Measurements from ENCODE around the gene P2RY11.

The P2RY11 gene

DNA sequence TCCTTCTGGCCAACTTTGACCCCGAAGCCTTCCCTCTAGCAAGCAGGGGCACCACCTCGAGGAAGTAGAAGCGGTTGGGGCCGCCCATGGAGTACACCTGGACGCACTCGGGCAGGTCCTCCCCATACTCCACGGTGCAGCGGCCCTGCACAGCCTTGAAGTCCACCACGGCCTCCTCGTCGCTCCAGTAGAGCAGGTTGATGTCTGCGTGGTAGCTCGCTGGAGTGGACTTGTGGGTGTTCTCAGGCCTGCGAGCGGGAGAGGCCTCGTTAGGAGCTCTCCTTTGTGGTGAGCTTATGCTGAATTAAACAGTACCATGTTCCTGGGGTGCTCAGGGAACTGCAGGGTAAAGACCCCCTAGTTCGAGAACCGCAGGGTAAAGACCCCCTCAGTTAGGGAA is 30.5 kb downstream of the P2RY11 start:
- no peak for DNase-seq

DNA sequence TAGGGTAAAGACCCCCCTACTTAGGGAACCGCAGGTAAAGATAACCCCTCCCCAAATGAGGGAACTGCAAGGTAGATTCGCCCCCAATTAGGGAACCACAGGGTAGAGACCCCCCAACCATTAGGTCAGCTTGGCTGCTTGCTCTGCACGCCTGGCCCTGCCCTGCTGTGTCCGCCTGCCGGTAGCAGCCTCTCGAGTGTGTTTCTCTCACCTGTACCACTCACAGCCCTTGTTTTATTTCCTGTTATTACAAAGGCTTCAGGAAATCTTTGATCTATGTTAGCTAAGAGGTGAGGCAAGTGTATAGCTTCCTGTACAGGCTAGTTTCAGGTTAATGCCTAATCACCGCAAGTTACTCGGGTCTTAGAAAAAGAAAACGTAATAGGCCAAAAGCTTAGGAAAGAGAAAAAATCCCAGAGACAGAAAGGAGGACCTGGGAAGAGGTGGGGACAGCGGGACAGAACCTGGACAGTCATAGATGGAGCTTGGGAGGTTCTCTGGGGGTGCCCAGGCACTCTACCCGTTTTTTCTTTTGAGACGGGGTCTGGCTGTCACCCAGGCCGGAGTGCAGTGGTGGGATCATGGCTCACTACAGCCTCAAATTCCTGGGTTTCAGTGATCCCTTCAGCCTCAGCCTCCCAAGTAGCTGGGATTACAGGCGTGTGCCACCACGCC is 31.3 kb downstream of the P2RY11 start:
- no peak for DNase-seq

DNA sequence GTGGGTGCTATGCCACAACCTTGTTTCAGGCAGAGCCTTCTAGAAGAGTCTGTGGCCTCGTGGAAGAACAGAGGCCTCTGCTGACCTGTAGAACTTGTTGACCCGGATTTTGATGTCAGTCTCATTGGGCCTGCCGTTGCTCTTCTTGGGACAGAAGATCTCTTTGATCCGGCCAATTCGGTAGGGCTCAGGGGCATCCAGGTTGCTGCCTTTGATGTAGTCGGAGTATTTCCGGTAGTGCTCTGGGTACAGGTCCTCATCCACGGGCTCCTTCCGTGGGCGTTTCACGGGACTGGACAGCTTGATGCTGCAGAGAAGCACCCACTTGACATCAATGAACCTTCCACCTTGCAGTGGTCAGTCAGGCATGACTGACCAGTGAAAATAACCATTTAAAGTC is 32.2 kb downstream of the P2RY11 start:
- no peak for DNase-seq

DNA sequence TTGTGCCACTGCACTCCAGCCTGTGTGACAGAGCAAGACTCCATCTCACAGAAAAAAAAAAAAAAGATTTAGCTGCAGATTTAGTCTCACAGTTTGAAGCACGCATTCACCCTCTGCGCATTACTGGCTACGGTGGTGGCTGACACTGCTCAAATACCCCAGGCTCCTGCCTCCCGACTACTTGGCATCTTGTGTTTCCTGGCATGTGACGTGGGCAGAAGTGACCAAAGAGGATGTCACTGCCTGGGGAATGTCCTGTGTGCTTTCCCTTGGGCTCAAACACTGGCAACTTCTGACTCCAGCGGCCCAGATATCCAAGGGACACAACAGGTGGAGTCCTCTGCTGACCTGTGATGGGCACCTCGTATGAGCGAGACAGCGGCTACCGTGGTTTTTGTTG is 32.9 kb downstream of the P2RY11 start:
- DNase-seq, result no peak

DNA sequence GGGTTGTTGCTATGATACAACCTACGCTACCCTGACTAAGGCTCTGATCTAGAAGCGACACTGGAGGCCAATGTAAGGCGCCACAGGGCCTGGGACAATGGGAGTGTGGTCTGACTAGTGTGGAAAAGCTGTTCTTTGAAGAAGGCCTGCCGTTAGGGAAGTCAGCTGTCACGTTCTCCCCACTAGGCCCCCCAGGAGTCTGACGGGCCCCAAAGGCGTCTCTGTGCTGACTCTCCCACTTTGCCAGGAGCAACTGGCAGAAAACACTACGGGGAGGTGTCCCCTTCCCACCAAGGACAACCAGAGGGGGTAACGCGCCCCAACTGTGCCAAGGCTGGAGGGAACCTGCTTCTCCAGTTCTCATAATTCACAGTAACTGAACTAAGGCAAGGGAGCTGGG is 33.5 kb downstream of the P2RY11 start:
- DNase-seq, result no peak

DNA sequence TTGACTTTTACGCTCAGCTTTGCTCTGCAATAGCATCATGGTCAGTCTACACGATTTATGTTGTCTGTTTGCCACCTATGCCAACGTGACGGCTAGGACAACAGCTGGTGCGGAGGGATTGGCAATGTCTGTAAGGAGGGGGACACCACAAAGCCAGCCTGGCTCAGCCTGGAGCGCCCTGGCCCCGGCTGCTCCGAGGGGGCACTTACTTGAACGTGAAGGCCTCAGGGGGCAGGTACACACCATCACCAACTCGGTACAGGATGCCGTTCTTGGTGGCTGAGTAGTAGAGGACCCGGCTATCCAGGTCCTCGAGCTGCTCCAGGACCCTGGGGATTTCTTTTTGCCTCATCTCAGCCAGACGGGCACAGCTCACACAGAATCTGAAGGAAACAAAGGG is 34.6 kb downstream of the P2RY11 start:
- no peak for DNase-seq

DNA sequence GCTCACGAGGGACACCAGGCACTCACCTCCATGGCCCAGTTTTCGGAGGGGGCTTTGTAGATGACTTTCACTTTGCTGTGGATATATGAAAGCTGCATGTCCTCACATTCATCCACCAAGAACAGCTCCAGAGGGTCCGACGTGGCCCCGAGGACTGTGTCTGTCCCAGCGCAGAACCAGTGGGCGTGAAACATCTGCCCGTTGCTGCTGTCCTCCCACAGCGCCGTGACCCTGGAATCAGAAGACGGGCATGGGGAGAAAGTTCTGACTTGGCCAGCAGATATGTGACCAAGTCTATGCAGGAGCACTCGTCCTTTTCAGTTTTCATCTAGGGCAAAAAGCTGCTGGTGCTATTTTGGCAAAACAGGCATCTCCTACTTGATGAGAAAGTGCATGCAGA is 37.9 kb downstream of the P2RY11 start:
- no peak for DNase-seq

DNA sequence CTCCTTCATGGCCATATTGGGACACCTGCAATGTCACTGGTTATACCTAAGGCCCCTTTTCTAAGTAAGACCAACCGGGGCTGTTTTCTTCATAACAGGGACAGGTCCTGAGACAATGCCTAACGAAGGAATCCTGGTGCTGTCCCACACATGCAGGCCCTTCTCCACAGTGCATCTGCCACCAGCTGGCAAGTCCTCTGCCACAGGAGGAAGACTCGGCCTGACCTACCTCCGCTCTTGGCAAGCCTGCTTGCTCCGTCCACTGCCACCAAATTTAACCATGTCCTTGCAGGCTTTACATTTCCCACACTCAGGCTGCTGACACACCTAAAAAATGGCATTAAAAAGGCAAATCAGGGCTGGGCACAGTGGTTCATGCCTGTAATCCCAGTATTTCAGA is 40.0 kb downstream of the P2RY11 start:
- no peak for DNase-seq

DNA sequence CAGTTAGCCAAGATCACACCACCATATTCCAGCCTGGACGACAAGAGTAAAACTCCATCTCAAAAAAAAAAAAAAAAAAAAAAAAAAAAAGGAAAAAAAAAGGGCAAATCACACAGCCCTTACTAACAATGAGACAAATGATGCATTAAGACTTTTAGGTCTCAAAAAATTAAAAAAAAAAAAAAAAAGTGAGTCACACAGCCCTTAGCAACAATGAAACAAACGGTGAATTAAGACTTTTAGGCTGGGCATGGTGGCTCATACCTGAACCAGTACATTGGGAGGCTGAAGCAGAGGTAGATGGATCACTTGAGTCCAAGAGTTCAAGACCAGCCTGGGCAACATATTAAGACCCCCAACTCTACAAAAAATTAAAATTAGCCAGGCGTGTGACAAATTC is 40.6 kb downstream of the P2RY11 start:
- no peak for DNase-seq

DNA sequence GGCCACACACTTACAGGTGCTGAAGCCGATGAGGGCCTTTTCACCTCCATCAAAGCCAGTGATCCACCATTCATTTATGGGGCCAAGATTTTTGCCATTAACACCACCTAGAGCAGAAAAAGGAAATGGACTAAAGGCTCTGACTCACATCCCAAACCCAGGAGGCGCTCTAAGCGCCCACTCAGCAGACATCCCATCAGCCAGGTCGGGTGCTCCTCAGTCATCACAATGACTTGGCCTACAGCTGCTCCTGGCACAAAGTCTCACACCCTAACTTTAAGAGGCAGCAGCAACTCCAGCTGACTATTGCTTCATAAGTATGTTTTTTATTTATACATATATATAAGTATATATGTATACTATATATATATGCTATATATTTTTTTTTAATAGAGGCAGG is 44.3 kb downstream of the P2RY11 start:
- no peak for DNase-seq

DNA sequence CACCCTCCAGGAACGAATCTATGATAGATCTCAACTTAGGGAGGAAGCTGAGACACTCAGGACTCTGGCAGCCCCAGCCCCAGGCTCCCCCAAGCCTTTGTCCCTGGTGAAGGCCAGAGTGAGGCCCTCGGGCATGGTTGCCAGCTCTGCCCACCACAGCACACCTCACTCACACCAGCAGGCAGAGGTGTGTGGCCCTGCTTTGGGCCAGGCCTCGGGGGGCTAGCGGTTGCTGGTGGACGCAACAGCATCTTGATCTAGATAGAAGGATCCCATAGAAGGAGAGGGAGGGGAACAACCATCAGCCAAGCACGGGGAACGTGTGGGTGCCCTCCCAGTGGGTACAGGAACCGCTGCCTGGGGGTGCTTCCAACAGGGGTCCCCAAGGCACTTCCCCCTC is 46.6 kb downstream of the P2RY11 start:
- no peak for DNase-seq

DNA sequence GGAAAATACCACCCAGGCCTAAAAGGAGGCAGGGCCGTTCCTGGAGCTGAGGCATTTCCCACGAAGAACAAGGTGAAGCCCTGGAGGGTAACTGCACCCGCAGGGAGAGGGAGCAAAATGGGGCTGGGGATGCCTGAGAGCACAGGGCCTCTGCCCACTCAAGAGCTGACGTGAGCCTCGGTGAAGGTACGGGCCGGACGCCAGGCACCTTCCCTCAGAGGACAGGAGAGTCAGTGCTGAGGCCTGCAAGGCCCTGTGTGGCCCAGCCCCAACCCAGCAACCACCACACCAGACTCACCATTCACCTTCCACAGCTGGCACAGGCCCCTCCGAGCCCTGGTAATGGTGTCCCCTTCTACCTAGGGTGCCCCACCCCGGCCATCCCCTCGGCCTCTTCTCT is 47.0 kb downstream of the P2RY11 start:
- no peak for DNase-seq

DNA sequence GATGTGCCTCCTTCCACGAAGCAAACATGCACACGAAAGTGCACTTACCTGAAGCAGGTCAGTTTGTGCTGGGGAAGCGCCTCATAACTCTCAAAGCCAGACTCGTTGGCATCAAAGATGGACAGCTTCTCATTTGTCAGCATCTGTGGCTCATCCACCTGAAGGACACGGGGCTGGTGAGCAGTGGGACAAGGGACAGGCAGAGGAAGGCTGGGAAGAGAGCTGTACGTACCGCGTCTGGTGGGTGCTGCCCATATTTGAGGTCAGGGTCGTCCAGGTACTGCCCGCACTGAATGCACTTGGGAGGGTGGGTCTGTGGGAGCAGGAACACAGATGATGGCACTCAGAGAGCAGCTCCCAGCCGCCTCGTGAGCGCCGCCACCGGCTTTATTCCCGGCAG is 48.1 kb downstream of the P2RY11 start:
- no peak for DNase-seq

DNA sequence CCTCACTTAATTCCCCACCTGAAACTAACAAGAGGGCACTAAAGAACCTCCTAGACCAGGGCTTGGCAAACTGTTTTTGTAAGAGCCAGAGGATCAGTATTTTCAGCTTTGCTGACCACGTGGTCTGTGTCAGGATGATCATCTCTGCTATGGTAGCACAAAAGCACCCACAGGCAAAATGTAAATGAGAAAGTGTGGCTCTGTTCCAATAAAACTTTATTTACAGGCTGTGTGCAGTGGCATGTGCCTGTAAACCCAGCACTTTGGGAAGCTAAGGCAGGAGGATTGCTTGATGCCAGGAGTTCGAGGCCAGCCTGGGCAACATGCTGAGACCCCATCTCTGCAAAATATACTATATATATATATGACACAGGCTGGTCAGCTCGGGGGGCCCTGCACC is 52.0 kb downstream of the P2RY11 start:
- no peak for DNase-seq
